ENCODE data around the gene EHMT1. TPM values are rescaled to one million over a fixed set of nuclear protein-coding genes. Genes with fewer than 3 reads are reported as not detected.

EHMT1 gene
- polyA plus RNA-seq, 2 donors = 26.6 to 42.3 TPM

DNA sequence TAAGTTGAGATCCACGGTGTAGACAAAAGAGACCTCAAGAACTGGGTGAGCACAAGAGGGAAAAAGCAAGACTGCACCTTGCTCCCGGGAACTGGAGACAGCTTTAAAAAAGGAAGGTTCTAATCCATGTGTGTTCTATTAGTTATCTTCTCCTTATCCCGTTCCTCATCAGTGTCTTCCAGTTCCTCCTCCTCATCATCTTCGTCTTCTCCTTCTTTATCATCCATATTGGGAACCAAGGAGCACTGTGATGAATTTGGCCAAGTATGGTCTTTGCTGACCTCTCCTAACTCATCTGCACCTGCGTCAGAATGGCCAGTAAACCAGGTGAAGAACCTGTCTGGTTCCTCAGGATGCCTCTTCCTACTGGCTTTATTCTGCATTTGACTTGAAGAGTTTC, 22.1 kb downstream of the EHMT1 start:
- Histone ChIP-seq H3K27me3 (ENCODE audit: control insufficient read depth in 1 of 2, insufficient read depth in 2 of 2, low read length in 2 of 2) (no peaks in the 10 kb centered on the region), H3K36me3 (ENCODE audit: control insufficient read depth in 2 of 2, insufficient read depth in 2 of 2, low read length in 1 of 2) (peaks cover 0 to 6% of the 10 kb centered on the region in 2 donors), H3K27ac (ENCODE audit: low read depth in 2 of 2, low read length in 1 of 2) (no peak overlapping the region), H3K4me1 (ENCODE audit: control insufficient read depth in 2 of 2, insufficient read depth in 2 of 2, low read length in 1 of 2) (no peaks in the 10 kb centered on the region), H3K9me3 (ENCODE audit: control insufficient read depth in 2 of 2, insufficient read depth in 1 of 2, low read depth in 1 of 2, low read length in 1 of 2) (no peaks in the 10 kb centered on the region), H3K4me3 (ENCODE audit: low read depth in 1 of 2, low read length in 2 of 2) (no peak overlapping the region)
- 93% methylated on average over 5 of the region's 5 CpGs for WGBS, 2 donors

DNA sequence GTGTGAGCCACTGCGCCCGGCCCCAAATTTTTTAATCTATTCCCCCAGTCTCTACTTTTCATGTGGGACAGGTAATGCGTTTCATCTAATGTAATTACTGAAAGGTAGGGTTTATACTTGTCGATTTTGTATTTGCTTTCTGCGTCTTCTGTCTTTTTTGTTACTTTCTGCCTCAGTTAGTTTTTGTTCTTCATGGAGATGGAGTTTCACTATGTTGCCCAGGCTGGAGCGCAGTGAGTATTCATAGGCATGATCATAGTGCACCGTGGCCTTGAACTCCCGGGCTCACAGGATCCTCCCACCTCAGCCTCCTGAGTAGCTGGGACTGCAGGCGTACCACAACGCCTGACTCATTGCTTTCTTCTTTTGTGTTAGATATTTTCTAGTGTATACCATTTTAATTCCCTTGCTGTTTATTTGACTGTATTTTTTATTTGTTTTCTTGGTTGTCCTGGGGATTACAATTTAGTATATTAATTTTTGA, 23.4 kb downstream of the EHMT1 start:
- Histone ChIP-seq H3K4me1 (ENCODE audit: control insufficient read depth in 2 of 2, insufficient read depth in 2 of 2, low read length in 1 of 2) (peaks cover 0 to 2% of the 10 kb centered on the region in 2 donors), H3K36me3 (ENCODE audit: control insufficient read depth in 2 of 2, insufficient read depth in 2 of 2, low read length in 1 of 2) (peaks cover 0 to 7% of the 10 kb centered on the region in 2 donors), H3K27me3 (ENCODE audit: control insufficient read depth in 1 of 2, insufficient read depth in 2 of 2, low read length in 2 of 2) (no peaks in the 10 kb centered on the region), H3K4me3 (ENCODE audit: low read depth in 1 of 2, low read length in 2 of 2) (no peak overlapping the region), H3K9me3 (ENCODE audit: control insufficient read depth in 2 of 2, insufficient read depth in 1 of 2, low read depth in 1 of 2, low read length in 1 of 2) (no peaks in the 10 kb centered on the region), H3K27ac (ENCODE audit: low read depth in 2 of 2, low read length in 1 of 2) (no peak overlapping the region)
- WGBS, 2 donors = 95 to 96% methylated on average over 10 of the region's 10 CpGs

DNA sequence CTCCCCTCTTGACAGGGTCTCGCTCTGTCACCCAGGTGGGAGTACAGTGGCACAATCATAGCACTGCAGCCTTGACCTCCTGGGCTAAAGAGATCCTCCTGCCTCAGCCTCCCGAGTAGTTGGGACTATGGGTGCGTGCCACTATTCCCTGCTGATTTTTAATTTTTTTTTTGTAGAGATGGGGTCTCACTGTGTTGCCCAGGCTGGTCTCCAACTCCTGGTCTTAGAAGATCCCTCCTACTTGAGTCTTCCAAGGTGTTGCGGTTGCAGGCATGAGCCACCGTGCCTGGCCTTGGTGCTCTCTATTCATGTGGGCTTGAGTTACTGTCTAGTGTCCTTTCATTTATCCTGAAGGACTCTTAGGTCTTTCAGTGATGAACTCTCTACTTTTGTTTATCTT, 24.1 kb downstream of the EHMT1 start:
- no peak overlapping the region for H3K4me3 ChIP-seq (ENCODE audit: low read depth in 1 of 2, low read length in 2 of 2)
- no peaks in the 10 kb centered on the region for H3K9me3 ChIP-seq (ENCODE audit: control insufficient read depth in 2 of 2, insufficient read depth in 1 of 2, low read depth in 1 of 2, low read length in 1 of 2)
- H3K27me3 ChIP-seq (ENCODE audit: control insufficient read depth in 1 of 2, insufficient read depth in 2 of 2, low read length in 2 of 2) = no peaks in the 10 kb centered on the region
- peaks cover 0 to 10% of the 10 kb centered on the region in 2 donors for H3K36me3 ChIP-seq (ENCODE audit: control insufficient read depth in 2 of 2, insufficient read depth in 2 of 2, low read length in 1 of 2)
- H3K4me1 ChIP-seq (ENCODE audit: control insufficient read depth in 2 of 2, insufficient read depth in 2 of 2, low read length in 1 of 2) = peaks cover 0 to 4% of the 10 kb centered on the region in 2 donors
- 97 to 98% methylated on average over 5 of the region's 5 CpGs for WGBS, 2 donors
- H3K27ac ChIP-seq (ENCODE audit: low read depth in 2 of 2, low read length in 1 of 2) = no peak overlapping the region

DNA sequence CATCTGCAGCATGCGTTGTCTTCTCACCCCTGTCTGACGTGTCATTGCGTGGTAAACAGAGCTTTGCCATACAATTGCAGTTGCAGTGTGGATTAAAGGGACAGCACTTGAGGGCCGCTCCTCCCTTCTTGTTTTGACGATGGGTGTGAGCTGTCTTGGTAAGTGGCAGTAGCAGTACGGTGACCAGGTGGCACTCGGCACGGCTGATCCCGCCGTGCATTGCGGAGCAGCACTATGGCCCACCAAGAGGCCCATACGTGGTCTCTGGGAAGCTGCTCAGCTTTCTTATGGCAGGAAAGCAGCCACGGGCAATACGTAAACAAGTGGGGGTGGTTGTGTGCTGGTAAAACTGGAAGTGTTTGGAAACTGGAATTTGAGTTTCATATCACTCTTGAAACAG, 25.1 kb downstream of the EHMT1 start:
- Histone ChIP-seq H3K9me3 (ENCODE audit: control insufficient read depth in 2 of 2, insufficient read depth in 1 of 2, low read depth in 1 of 2, low read length in 1 of 2) (no peaks in the 10 kb centered on the region), H3K4me1 (ENCODE audit: control insufficient read depth in 2 of 2, insufficient read depth in 2 of 2, low read length in 1 of 2) (peaks cover 0 to 4% of the 10 kb centered on the region in 2 donors), H3K36me3 (ENCODE audit: control insufficient read depth in 2 of 2, insufficient read depth in 2 of 2, low read length in 1 of 2) (peaks cover 0 to 10% of the 10 kb centered on the region in 2 donors), H3K4me3 (ENCODE audit: low read depth in 1 of 2, low read length in 2 of 2) (no peak overlapping the region), H3K27ac (ENCODE audit: low read depth in 2 of 2, low read length in 1 of 2) (no peak overlapping the region), H3K27me3 (ENCODE audit: control insufficient read depth in 1 of 2, insufficient read depth in 2 of 2, low read length in 2 of 2) (no peaks in the 10 kb centered on the region)
- WGBS, 2 donors = 92 to 94% methylated on average over 14 of the region's 14 CpGs

DNA sequence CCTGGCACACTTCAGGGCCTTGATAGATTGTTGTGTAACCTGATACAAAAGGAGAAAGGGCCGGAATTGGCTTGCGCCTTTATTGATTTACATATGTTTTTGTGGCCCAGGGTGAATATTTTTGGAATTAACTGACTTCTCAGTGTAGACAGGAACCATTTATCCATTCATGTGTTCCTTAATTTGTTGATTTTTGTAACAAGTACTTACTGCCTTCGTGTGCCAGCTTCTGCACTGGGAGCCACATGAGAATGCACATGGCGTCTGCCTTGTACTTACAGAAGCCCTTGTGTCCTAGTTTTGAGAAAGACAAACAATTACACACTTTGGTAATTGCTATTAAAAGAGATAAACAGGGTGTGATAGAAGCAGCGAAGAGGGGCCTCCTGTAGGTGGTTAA, 26.4 kb downstream of the EHMT1 start:
- peaks cover 0 to 10% of the 10 kb centered on the region in 2 donors for H3K36me3 ChIP-seq (ENCODE audit: control insufficient read depth in 2 of 2, insufficient read depth in 2 of 2, low read length in 1 of 2)
- 88 to 93% methylated on average over 5 of the region's 5 CpGs for WGBS, 2 donors
- no peak overlapping the region for H3K27ac ChIP-seq (ENCODE audit: low read depth in 2 of 2, low read length in 1 of 2)
- H3K4me3 ChIP-seq (ENCODE audit: low read depth in 1 of 2, low read length in 2 of 2) = no peak overlapping the region
- H3K9me3 ChIP-seq (ENCODE audit: control insufficient read depth in 2 of 2, insufficient read depth in 1 of 2, low read depth in 1 of 2, low read length in 1 of 2) = no peaks in the 10 kb centered on the region
- peaks cover 0 to 4% of the 10 kb centered on the region in 2 donors for H3K4me1 ChIP-seq (ENCODE audit: control insufficient read depth in 2 of 2, insufficient read depth in 2 of 2, low read length in 1 of 2)
- no peaks in the 10 kb centered on the region for H3K27me3 ChIP-seq (ENCODE audit: control insufficient read depth in 1 of 2, insufficient read depth in 2 of 2, low read length in 2 of 2)

DNA sequence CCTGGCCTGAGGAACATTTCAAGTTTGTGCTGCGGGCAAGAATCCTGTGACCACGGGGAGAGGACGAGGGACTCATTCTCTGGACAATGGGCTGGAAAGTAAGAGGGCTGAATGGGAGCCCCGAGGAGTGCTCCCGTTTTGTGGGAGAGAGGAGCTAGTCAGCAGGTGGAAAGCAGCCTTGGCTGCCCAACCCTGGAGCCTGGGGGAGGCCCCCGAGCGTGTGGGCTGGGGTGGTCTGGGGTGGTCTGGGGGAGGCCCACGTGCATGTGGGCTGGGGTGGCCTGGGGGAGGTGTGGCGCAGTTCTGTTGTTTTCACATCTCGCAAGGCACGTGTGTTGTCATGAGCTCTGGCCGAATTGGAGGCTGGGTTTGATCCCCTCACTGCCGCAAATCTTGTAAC, 27.5 kb downstream of the EHMT1 start:
- H3K4me1 ChIP-seq (ENCODE audit: control insufficient read depth in 2 of 2, insufficient read depth in 2 of 2, low read length in 1 of 2) = peaks cover 0 to 4% of the 10 kb centered on the region in 2 donors
- 91 to 93% methylated on average over 13 of the region's 13 CpGs for WGBS, 2 donors
- peaks cover 0 to 13% of the 10 kb centered on the region in 2 donors for H3K36me3 ChIP-seq (ENCODE audit: control insufficient read depth in 2 of 2, insufficient read depth in 2 of 2, low read length in 1 of 2)
- no peaks in the 10 kb centered on the region for H3K27me3 ChIP-seq (ENCODE audit: control insufficient read depth in 1 of 2, insufficient read depth in 2 of 2, low read length in 2 of 2)
- no peak overlapping the region for H3K27ac ChIP-seq (ENCODE audit: low read depth in 2 of 2, low read length in 1 of 2)
- no peak overlapping the region for H3K4me3 ChIP-seq (ENCODE audit: low read depth in 1 of 2, low read length in 2 of 2)
- H3K9me3 ChIP-seq (ENCODE audit: control insufficient read depth in 2 of 2, insufficient read depth in 1 of 2, low read depth in 1 of 2, low read length in 1 of 2) = no peaks in the 10 kb centered on the region

DNA sequence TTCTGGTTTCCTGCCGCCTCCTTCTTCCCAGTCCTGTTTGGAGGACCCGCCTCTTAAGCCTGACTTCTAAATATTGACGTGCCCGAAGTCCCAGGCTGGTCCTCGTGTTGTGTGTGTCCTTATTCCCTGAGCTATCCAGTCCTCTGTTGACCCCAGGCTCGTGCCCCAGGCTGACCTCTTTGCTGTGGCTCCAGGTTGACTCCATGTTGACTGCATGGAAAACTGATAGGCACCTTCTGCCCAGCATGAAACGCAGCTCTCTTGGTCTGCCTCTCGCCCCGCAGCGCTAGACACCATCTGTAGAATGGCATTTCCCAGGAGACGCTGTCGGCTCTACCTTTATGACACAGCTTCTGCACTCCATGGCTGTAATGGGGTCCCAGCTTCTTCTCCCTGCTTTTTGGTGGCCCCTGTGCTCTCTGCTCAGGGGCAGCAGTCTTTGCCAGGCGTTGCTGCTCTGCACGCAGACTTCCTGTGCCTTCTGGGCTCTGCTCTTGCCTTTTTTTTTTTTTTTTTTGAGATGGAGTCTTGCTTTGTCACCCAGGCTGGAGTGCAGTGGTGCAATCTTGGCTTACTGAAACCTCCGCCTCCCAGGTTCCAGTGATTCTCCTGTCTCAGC, 28.4 kb downstream of the EHMT1 start:
- Histone ChIP-seq H3K4me3 (ENCODE audit: low read depth in 1 of 2, low read length in 2 of 2) (no peak overlapping the region), H3K27ac (ENCODE audit: low read depth in 2 of 2, low read length in 1 of 2) (no peak overlapping the region), H3K4me1 (ENCODE audit: control insufficient read depth in 2 of 2, insufficient read depth in 2 of 2, low read length in 1 of 2) (peaks cover 0 to 4% of the 10 kb centered on the region in 2 donors), H3K9me3 (ENCODE audit: control insufficient read depth in 2 of 2, insufficient read depth in 1 of 2, low read depth in 1 of 2, low read length in 1 of 2) (no peaks in the 10 kb centered on the region), H3K36me3 (ENCODE audit: control insufficient read depth in 2 of 2, insufficient read depth in 2 of 2, low read length in 1 of 2) (peaks cover 0 to 13% of the 10 kb centered on the region in 2 donors), H3K27me3 (ENCODE audit: control insufficient read depth in 1 of 2, insufficient read depth in 2 of 2, low read length in 2 of 2) (no peaks in the 10 kb centered on the region)
- WGBS, 2 donors = 76 to 81% methylated on average over 15 of the region's 15 CpGs

DNA sequence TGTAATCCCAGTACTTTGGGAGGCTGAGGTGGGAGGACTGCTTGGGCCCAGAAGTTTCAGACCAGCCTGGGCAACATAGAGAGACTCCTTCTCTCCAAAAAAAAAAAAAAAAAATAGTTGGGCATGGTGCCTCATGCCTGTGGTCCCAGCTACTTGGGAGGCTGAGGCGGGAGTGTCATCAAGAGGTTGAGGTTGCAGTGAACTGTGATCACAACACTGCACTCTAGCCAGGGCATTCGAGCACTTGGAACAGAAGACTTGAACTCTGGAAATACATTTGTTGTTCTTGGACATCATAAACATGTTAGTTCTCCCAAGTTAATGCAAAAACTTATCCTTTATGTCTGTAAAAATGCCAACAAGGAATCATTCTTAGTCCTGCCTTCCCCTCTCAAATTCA, 29.6 kb downstream of the EHMT1 start:
- H3K27ac ChIP-seq (ENCODE audit: low read depth in 2 of 2, low read length in 1 of 2) = no peak overlapping the region
- no peaks in the 10 kb centered on the region for H3K9me3 ChIP-seq (ENCODE audit: control insufficient read depth in 2 of 2, insufficient read depth in 1 of 2, low read depth in 1 of 2, low read length in 1 of 2)
- no peak overlapping the region for H3K4me3 ChIP-seq (ENCODE audit: low read depth in 1 of 2, low read length in 2 of 2)
- H3K36me3 ChIP-seq (ENCODE audit: control insufficient read depth in 2 of 2, insufficient read depth in 2 of 2, low read length in 1 of 2) = peaks cover 0 to 13% of the 10 kb centered on the region in 2 donors
- H3K4me1 ChIP-seq (ENCODE audit: control insufficient read depth in 2 of 2, insufficient read depth in 2 of 2, low read length in 1 of 2) = peaks cover 0 to 4% of the 10 kb centered on the region in 2 donors
- WGBS, 2 donors = 76 to 93% methylated on average over 2 of the region's 2 CpGs
- no peaks in the 10 kb centered on the region for H3K27me3 ChIP-seq (ENCODE audit: control insufficient read depth in 1 of 2, insufficient read depth in 2 of 2, low read length in 2 of 2)

DNA sequence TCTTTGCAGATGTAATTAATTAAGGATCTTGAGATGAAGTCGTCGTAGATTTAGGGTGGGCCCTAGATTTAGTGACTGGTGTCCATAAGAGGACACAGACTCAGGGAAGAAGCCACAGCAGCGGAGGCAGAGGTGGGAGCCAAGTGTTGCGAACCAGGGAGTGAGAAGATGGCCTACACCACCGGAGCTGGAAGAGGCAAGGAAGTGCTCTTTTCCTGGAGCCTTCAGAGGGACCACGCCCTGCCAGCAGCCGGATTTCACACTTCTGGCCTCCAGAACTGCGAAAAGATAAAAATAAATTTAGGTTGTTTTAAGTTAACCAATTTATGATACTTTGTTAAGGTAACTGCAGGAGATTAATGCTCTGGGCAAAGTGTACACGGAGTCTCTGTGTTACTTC, 30.7 kb downstream of the EHMT1 start:
- Histone ChIP-seq H3K4me3 (ENCODE audit: low read depth in 1 of 2, low read length in 2 of 2) (no peak overlapping the region), H3K4me1 (ENCODE audit: control insufficient read depth in 2 of 2, insufficient read depth in 2 of 2, low read length in 1 of 2) (peaks cover 0 to 4% of the 10 kb centered on the region in 2 donors), H3K9me3 (ENCODE audit: control insufficient read depth in 2 of 2, insufficient read depth in 1 of 2, low read depth in 1 of 2, low read length in 1 of 2) (no peaks in the 10 kb centered on the region), H3K27ac (ENCODE audit: low read depth in 2 of 2, low read length in 1 of 2) (no peak overlapping the region), H3K27me3 (ENCODE audit: control insufficient read depth in 1 of 2, insufficient read depth in 2 of 2, low read length in 2 of 2) (no peaks in the 10 kb centered on the region), H3K36me3 (ENCODE audit: control insufficient read depth in 2 of 2, insufficient read depth in 2 of 2, low read length in 1 of 2) (peaks cover 0 to 10% of the 10 kb centered on the region in 2 donors)
- 84 to 85% methylated on average over 9 of the region's 9 CpGs for WGBS, 2 donors

DNA sequence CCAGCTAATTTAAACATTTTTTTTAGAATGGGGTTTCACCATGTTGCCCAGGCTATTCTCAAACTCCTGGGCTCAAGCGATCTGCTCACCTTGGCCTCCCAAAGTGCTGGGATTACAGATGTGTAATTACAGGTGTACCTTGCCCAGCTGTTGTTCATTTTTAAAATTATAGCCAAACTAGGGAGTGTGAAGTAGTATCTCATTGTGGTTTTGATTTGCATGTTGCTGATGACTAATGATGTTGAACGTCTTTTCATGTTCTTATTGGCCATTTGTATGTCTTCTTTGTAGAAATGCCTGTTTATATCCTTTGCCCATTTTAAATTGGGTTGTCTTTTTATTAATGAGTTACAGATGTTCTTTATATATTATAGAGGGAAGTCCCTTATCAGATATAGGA, 31.5 kb downstream of the EHMT1 start:
- Histone ChIP-seq H3K27me3 (ENCODE audit: control insufficient read depth in 1 of 2, insufficient read depth in 2 of 2, low read length in 2 of 2) (no peaks in the 10 kb centered on the region), H3K9me3 (ENCODE audit: control insufficient read depth in 2 of 2, insufficient read depth in 1 of 2, low read depth in 1 of 2, low read length in 1 of 2) (no peaks in the 10 kb centered on the region), H3K4me3 (ENCODE audit: low read depth in 1 of 2, low read length in 2 of 2) (no peak overlapping the region), H3K4me1 (ENCODE audit: control insufficient read depth in 2 of 2, insufficient read depth in 2 of 2, low read length in 1 of 2) (peaks cover 0 to 4% of the 10 kb centered on the region in 2 donors), H3K27ac (ENCODE audit: low read depth in 2 of 2, low read length in 1 of 2) (no peak overlapping the region), H3K36me3 (ENCODE audit: control insufficient read depth in 2 of 2, insufficient read depth in 2 of 2, low read length in 1 of 2) (peaks cover 0 to 10% of the 10 kb centered on the region in 2 donors)
- 72 to 85% methylated on average over 2 of the region's 2 CpGs for WGBS, 2 donors

All from esophagus (tissue), 2 donors.